PC-3 (cell line): ENCODE data around the gene TEKT3. TPM values are rescaled to one million over a fixed set of nuclear protein-coding genes. Genes with fewer than 3 reads are reported as not detected.

Experiments used
- ATAC-seq: fragments of 200-7000 bp; cut with Tn5 transposase; 2 replicates; pipeline ENCODE4 v1.9.1; 2020; ENCODE audit warnings: mild to moderate bottlenecking, moderate library complexity
- BruUV-seq: library from RNA; stranded (reverse); fragments of 400-500 nt; replicated peaks from 2 replicates; lab custom pipeline; 2021; lab: Mats Ljungman, UMichigan
- CTCF ChIA-PET: fragments of 300-600 bp; sonication (Branson Sonifier 250); formaldehyde crosslinking; loops from one replicate; lab custom pipeline; 2022; ENCODE audit warnings: antibody characterized with exemption; lab: Charles Lee
- POLR2A ChIA-PET: fragments of 300-600 bp; sonication (Branson Sonifier 250); formaldehyde crosslinking; loops from one replicate; lab custom pipeline; 2022; ENCODE audit warnings: antibody characterized with exemption; ENCODE audit not compliant: unreplicated experiment; lab: Charles Lee
- DNase-seq: peaks from one replicate; pipeline ENCODE4 v3.0.0-alpha.2; 2015
- H2AFZ ChIP-seq: fragments of 300-600 bp; sonication (generic); 2 replicates; pipeline ENCODE4 v1.6.0; 2016; ENCODE audit warnings: antibody characterized with exemption, low read length
- H3F3A ChIP-seq: fragments of 300-600 bp; sonication (generic); one replicate; pipeline ENCODE4 v1.6.0; 2017; ENCODE audit warnings: antibody characterized with exemption, low read length, control low read depth, mild to moderate bottlenecking; ENCODE audit not compliant: unreplicated experiment
- H3K27ac ChIP-seq: fragments of 300-600 bp; sonication (generic); 2 replicates; pipeline ENCODE4 v1.5.1; 2016; ENCODE audit warnings: mild to moderate bottlenecking, low read length
- H3K27me3 ChIP-seq: fragments of 300-600 bp; sonication (generic); 2 replicates; pipeline ENCODE4 v1.6.1; 2016; ENCODE audit warnings: low read length, mixed read lengths
- H3K36me3 ChIP-seq: fragments of 300-600 bp; sonication (generic); 2 replicates; pipeline ENCODE4 v1.6.1; 2016; ENCODE audit warnings: low read depth, mixed run types, low read length, mixed read lengths
- H3K4me1 ChIP-seq: fragments of 300-600 bp; sonication (generic); 2 replicates; pipeline ENCODE4 v1.5.1; 2016; ENCODE audit warnings: low read length; ENCODE audit not compliant: insufficient read depth
- H3K4me2 ChIP-seq: fragments of 300-600 bp; sonication (generic); 2 replicates; pipeline ENCODE4 v1.6.0; 2016; ENCODE audit warnings: low read length
- H3K4me3 ChIP-seq: fragments of 300-600 bp; sonication (generic); 2 replicates; pipeline ENCODE4 v1.5.1; 2016; ENCODE audit warnings: mild to moderate bottlenecking, low read length, mixed read lengths
- H3K79me2 ChIP-seq: fragments of 300-600 bp; sonication (generic); 2 replicates; pipeline ENCODE4 v1.6.1; 2017; ENCODE audit warnings: low read length, mixed read lengths
- H3K9ac ChIP-seq: fragments of 300-600 bp; sonication (generic); 2 replicates; pipeline ENCODE4 v1.6.0; 2016; ENCODE audit warnings: mild to moderate bottlenecking, low read length
- H3K9me2 ChIP-seq: fragments of 300-600 bp; sonication (generic); replicated peaks from 2 replicates; pipeline ENCODE4 v1.6.1; 2016; ENCODE audit warnings: mixed run types, low read length, mixed read lengths
- H3K9me3 ChIP-seq: fragments of 300-600 bp; sonication (generic); 2 replicates; pipeline ENCODE4 v1.6.1; 2016; ENCODE audit warnings: low read length, mixed read lengths
- H4K20me1 ChIP-seq: fragments of 300-600 bp; sonication (generic); 2 replicates; pipeline ENCODE4 v1.6.1; 2016; ENCODE audit warnings: low read length, mixed read lengths
- CTCF ChIP-seq: fragments of 300-600 bp; sonication (generic); conservative IDR thresholded peaks from 2 replicates; pipeline ENCODE4 v1.5.1; 2017; ENCODE audit warnings: antibody characterized with exemption, low read depth, mild to moderate bottlenecking, low read length
- EZH2 ChIP-seq: fragments of 300-600 bp; sonication (generic); IDR thresholded peaks from one replicate; pipeline ENCODE4 v1.6.1; 2017; ENCODE audit warnings: antibody characterized with exemption, mild to moderate bottlenecking, low read length; ENCODE audit not compliant: unreplicated experiment
- EZH2phosphoT487 ChIP-seq: fragments of 300-600 bp; sonication (generic); IDR thresholded peaks from 2 replicates; pipeline ENCODE4 v1.6.1; 2018; ENCODE audit warnings: mild to moderate bottlenecking, antibody characterized with exemption, low read length, borderline replicate concordance
- intact Hi-C: fragments of 100-400 bp; cut with micrococcal nuclease; formaldehyde crosslinking; loops from 2 replicates; pipeline ENCODE4 v1.9.0; 2023
- total RNA-seq: library from RNA; depleted of rRNA; stranded (reverse); fragments of >200 nt; gene quantifications from 2 replicates; pipeline ENCODE4 v1.2.3, GENCODE V29; 2014

Gene TEKT3
- total RNA-seq, 1 experiment from 2014 or later = not detected

GRCh38 chr17:15386083-15386482, 44.7 kb upstream of the TEKT3 start:
- Histone ChIP-seq H2AFZ (no peak overlapping the region), H3K9me2 (no peaks in the 10 kb centered on the region), H3K27me3 (no peaks in the 10 kb centered on the region), H3K9ac (peak overlapping the region; percentile 7; the same call in 1 of the 2 replicates), H3K4me2 (no peak overlapping the region), H3K9me3 (no peaks in the 10 kb centered on the region), H3K4me1 (peaks cover 29% of the 10 kb centered on the region), H3K4me3 (no peak overlapping the region), H4K20me1 (no peaks in the 10 kb centered on the region), H3K36me3 (no peaks in the 10 kb centered on the region), H3F3A (no peaks in the 10 kb centered on the region), H3K79me2 (no peaks in the 10 kb centered on the region), H3K27ac (peak overlapping the region; percentile 57)
- DNase-seq (no peak), ATAC-seq (no peak)
- no TSS peak for BruUV-seq
- ChIA-PET POLR2A (interaction anchor here (0.6 kb wide), 1 partner anchor 126 kb away, joined by 3 read pairs; no protein-coding TSS in a partner anchor), CTCF (no interaction called here)
- no peak for TF ChIP-seq CTCF
- TF ChIP-seq EZH2phosphoT487 = no peak
- TF ChIP-seq EZH2 = no peak
- intact Hi-C loops = loop anchor here (5.0 kb wide), 1 partner anchor 39 kb away; no protein-coding TSS in a partner anchor

GRCh38 chr17:15385305-15385704, 43.9 kb upstream of the TEKT3 start:
- H3K36me3 ChIP-seq = no peaks in the 10 kb centered on the region
- CTCF ChIA-PET = no interaction called here

More at GRCh38 chr17:15385305-15385704, 43.9 kb upstream of the TEKT3 start:
- BruUV-seq = no TSS peak
- DNase-seq (peak; percentile 51), ATAC-seq (peak; percentile 63)
- Histone ChIP-seq H3K4me3 (no peak overlapping the region), H3K4me1 (peaks cover 30% of the 10 kb centered on the region), H3K9me3 (no peaks in the 10 kb centered on the region), H3K27me3 (no peaks in the 10 kb centered on the region), H3K79me2 (no peaks in the 10 kb centered on the region), H2AFZ (no peak overlapping the region), H3F3A (no peaks in the 10 kb centered on the region), H3K4me2 (peak overlapping the region; percentile 11), H4K20me1 (no peaks in the 10 kb centered on the region), H3K9ac (no peak overlapping the region), H3K27ac (peak overlapping the region; percentile 57), H3K9me2 (no peaks in the 10 kb centered on the region)
- POLR2A ChIA-PET = no interaction called here
- intact Hi-C loops = loop anchor here (5.0 kb wide), 1 partner anchor 38 kb away; no protein-coding TSS in a partner anchor
- TF ChIP-seq EZH2phosphoT487 (no peak), EZH2 (no peak), CTCF (no peak)
